Mesendoderm (in vitro differentiated cells): ENCODE data around the gene ARHGEF11.

ENCODE experiments used
- DNase-seq: peaks from one replicate; pipeline ENCODE4 v3.0.0; 2013
- H2AK5ac ChIP-seq: 2 replicates; pipeline ENCODE4 v1.6.1; 2013; ENCODE audit warnings: low read length, inconsistent platforms
- H2BK120ac ChIP-seq: 2 replicates; pipeline ENCODE4 v1.6.1; 2013; ENCODE audit warnings: low read depth, mild to moderate bottlenecking, low read length, moderate library complexity, mixed read lengths
- H2BK15ac ChIP-seq: replicated peaks from 2 replicates; pipeline ENCODE4 v1.6.1; 2013; ENCODE audit warnings: low read depth, mild to moderate bottlenecking, moderate library complexity
- H2BK5ac ChIP-seq: 2 replicates; pipeline ENCODE4 v1.6.1; 2013; ENCODE audit warnings: low read length, inconsistent platforms
- H3K18ac ChIP-seq: 2 replicates; pipeline ENCODE4 v1.6.1; 2013; ENCODE audit warnings: mild to moderate bottlenecking, low read length, mixed read lengths
- H3K23ac ChIP-seq: one replicate; pipeline ENCODE4 v1.6.1; 2013; ENCODE audit warnings: low read length
- H3K27ac ChIP-seq: 2 replicates; pipeline ENCODE4 v1.5.1; 2013; ENCODE audit warnings: low read depth, mild to moderate bottlenecking, inconsistent platforms, low read length, moderate library complexity
- H3K27me3 ChIP-seq: 2 replicates; pipeline ENCODE4 v1.6.1; 2013; ENCODE audit warnings: low read length, control low read depth, mild to moderate bottlenecking, inconsistent platforms; ENCODE audit not compliant: insufficient read depth, poor library complexity
- H3K36me3 ChIP-seq: 2 replicates; pipeline ENCODE4 v1.6.1; 2013; ENCODE audit warnings: low read length, inconsistent platforms; ENCODE audit not compliant: control insufficient read depth, insufficient read depth
- H3K4ac ChIP-seq: one replicate; pipeline ENCODE4 v1.6.1; 2013; ENCODE audit warnings: low read depth, mild to moderate bottlenecking, low read length, moderate library complexity
- H3K4me1 ChIP-seq: 2 replicates; pipeline ENCODE4 v1.6.1; 2013; ENCODE audit warnings: low read depth, low read length, inconsistent platforms; ENCODE audit not compliant: control insufficient read depth
- H3K4me2 ChIP-seq: 2 replicates; pipeline ENCODE4 v1.6.1; 2013; ENCODE audit warnings: low read length
- H3K4me3 ChIP-seq: 2 replicates; pipeline ENCODE4 v1.5.1; 2013; ENCODE audit warnings: mild to moderate bottlenecking, low read length
- H3K56ac ChIP-seq: one replicate; pipeline ENCODE4 v1.6.1; 2013; ENCODE audit warnings: low read length
- H3K79me1 ChIP-seq: 2 replicates; pipeline ENCODE4 v1.6.1; 2013; ENCODE audit warnings: low read length, inconsistent platforms
- H3K79me2 ChIP-seq: 2 replicates; pipeline ENCODE4 v1.6.1; 2013; ENCODE audit warnings: mild to moderate bottlenecking, low read length; ENCODE audit not compliant: control insufficient read depth, insufficient read depth
- H3K9ac ChIP-seq: 2 replicates; pipeline ENCODE4 v1.6.1; 2013; ENCODE audit warnings: low read length, inconsistent platforms
- H4K5ac ChIP-seq: one replicate; pipeline ENCODE4 v1.6.1; 2013; ENCODE audit warnings: low read length
- H4K8ac ChIP-seq: one replicate; pipeline ENCODE4 v1.6.1; 2013; ENCODE audit warnings: low read depth, mild to moderate bottlenecking, control low read depth, low read length, moderate library complexity
- WGBS: extraction: QIAGEN DNeasy Blood & Tissue Kit; methylation state at CpG from one replicate; pipeline ENCODE4 v1.1.7; 2013; ENCODE audit warnings: low lambda C conversion rate, missing lambda C conversion rate; ENCODE audit not compliant: insufficient coverage; ENCODE audit errors: extremely low coverage; 5-methylcytosine and 5-hydroxymethylcytosine counted together

The ARHGEF11 gene

GRCh38 chr1:156931974-156932710 is 113.4 kb downstream of the ARHGEF11 start:
- no peak for DNase-seq
- no CpG with 5 or more reads among the region's 8 CpGs for WGBS

GRCh38 chr1:156931211-156931952 is 114.2 kb downstream of the ARHGEF11 start:
- Histone ChIP-seq H3K18ac (no peak overlapping the region), H3K9ac (no peak overlapping the region), H3K4me2 (no peak overlapping the region), H3K4me3 (no peak overlapping the region), H3K27me3 (peaks cover 6% of the 10 kb centered on the region), H3K79me2 (no peaks in the 10 kb centered on the region), H2BK120ac (no peak overlapping the region), H4K8ac (no peak overlapping the region), H2BK5ac (no peak overlapping the region), H3K36me3 (peaks cover 2% of the 10 kb centered on the region), H2BK15ac (no peak overlapping the region), H4K5ac (no peak overlapping the region), H3K27ac (no peak overlapping the region), H3K23ac (no peak overlapping the region), H3K79me1 (no peaks in the 10 kb centered on the region), H2AK5ac (no peak overlapping the region), H3K4ac (no peak overlapping the region), H3K56ac (no peak overlapping the region), H3K4me1 (no peaks in the 10 kb centered on the region)
- WGBS: no CpG with 5 or more reads among the region's 11 CpGs
- no peak for DNase-seq

More at GRCh38 chr1:156931974-156932710, 113.4 kb downstream of the ARHGEF11 start:
- Histone ChIP-seq H2BK120ac (no peak overlapping the region), H2AK5ac (no peak overlapping the region), H3K27ac (no peak overlapping the region), H3K4me1 (no peaks in the 10 kb centered on the region), H3K23ac (no peak overlapping the region), H2BK15ac (no peak overlapping the region), H3K79me1 (no peaks in the 10 kb centered on the region), H3K36me3 (peaks cover 2% of the 10 kb centered on the region), H3K4ac (no peak overlapping the region), H3K4me3 (no peak overlapping the region), H3K9ac (no peak overlapping the region), H3K79me2 (no peaks in the 10 kb centered on the region), H2BK5ac (no peak overlapping the region), H4K8ac (no peak overlapping the region), H3K27me3 (peaks cover 1% of the 10 kb centered on the region), H3K18ac (no peak overlapping the region), H3K4me2 (no peak overlapping the region), H3K56ac (no peak overlapping the region), H4K5ac (no peak overlapping the region)

GRCh38 chr1:156930483-156930882 is 115.1 kb downstream of the ARHGEF11 start:
- Histone ChIP-seq H4K8ac (no peak overlapping the region), H3K36me3 (no peaks in the 10 kb centered on the region), H3K9ac (no peak overlapping the region), H2BK5ac (no peak overlapping the region), H3K27me3 (peaks cover 13% of the 10 kb centered on the region), H3K79me1 (no peaks in the 10 kb centered on the region), H3K18ac (no peak overlapping the region), H3K56ac (no peak overlapping the region), H3K79me2 (no peaks in the 10 kb centered on the region), H3K23ac (no peak overlapping the region), H4K5ac (no peak overlapping the region), H2AK5ac (no peak overlapping the region), H3K4me3 (no peak overlapping the region), H3K4me2 (no peak overlapping the region), H3K4me1 (no peaks in the 10 kb centered on the region), H3K4ac (no peak overlapping the region), H3K27ac (no peak overlapping the region), H2BK120ac (no peak overlapping the region), H2BK15ac (no peak overlapping the region)
- no CpG with 5 or more reads among the region's 4 CpGs for WGBS
- no peak for DNase-seq

- H3K27ac ChIP-seq: no peak overlapping the region
- peaks cover 21% of the 10 kb centered on the region for H3K27me3 ChIP-seq
- H2AK5ac ChIP-seq: no peak overlapping the region
- no peak overlapping the region for H4K5ac ChIP-seq
- DNase-seq: no peak
- H3K23ac ChIP-seq: no peak overlapping the region
- no peaks in the 10 kb centered on the region for H3K4me1 ChIP-seq
- H2BK120ac ChIP-seq: no peak overlapping the region
- H3K4ac ChIP-seq: no peak overlapping the region
- H4K8ac ChIP-seq: no peak overlapping the region
- no peak overlapping the region for H3K4me2 ChIP-seq
- H3K79me2 ChIP-seq: no peaks in the 10 kb centered on the region
- no peaks in the 10 kb centered on the region for H3K79me1 ChIP-seq
- H3K9ac ChIP-seq: no peak overlapping the region
- no peak overlapping the region for H3K56ac ChIP-seq
- no CpG with 5 or more reads among the region's 6 CpGs for WGBS
- H2BK15ac ChIP-seq: no peak overlapping the region
- H3K36me3 ChIP-seq: no peaks in the 10 kb centered on the region
- H3K4me3 ChIP-seq: no peak overlapping the region
- H3K18ac ChIP-seq: no peak overlapping the region
- no peak overlapping the region for H2BK5ac ChIP-seq
Observed at GRCh38 chr1:156929596-156930238, 115.8 kb downstream of the ARHGEF11 start.

- H3K36me3 ChIP-seq: no peaks in the 10 kb centered on the region
- no peaks in the 10 kb centered on the region for H3K4me1 ChIP-seq
- no peak overlapping the region for H3K27ac ChIP-seq
- H3K79me2 ChIP-seq: no peaks in the 10 kb centered on the region
- H3K79me1 ChIP-seq: no peaks in the 10 kb centered on the region
- DNase-seq: no peak
- H3K18ac ChIP-seq: no peak overlapping the region
- H3K4ac ChIP-seq: no peak overlapping the region
- H3K9ac ChIP-seq: no peak overlapping the region
- no peak overlapping the region for H4K5ac ChIP-seq
- H3K4me3 ChIP-seq: no peak overlapping the region
- no peak overlapping the region for H3K56ac ChIP-seq
- no peak overlapping the region for H2AK5ac ChIP-seq
- peaks cover 30% of the 10 kb centered on the region for H3K27me3 ChIP-seq
- WGBS: no CpG with 5 or more reads among the region's 4 CpGs
- no peak overlapping the region for H3K23ac ChIP-seq
- no peak overlapping the region for H4K8ac ChIP-seq
- no peak overlapping the region for H3K4me2 ChIP-seq
- no peak overlapping the region for H2BK120ac ChIP-seq
- H2BK5ac ChIP-seq: no peak overlapping the region
- H2BK15ac ChIP-seq: no peak overlapping the region
Observed at GRCh38 chr1:156928043-156928602, 117.4 kb downstream of the ARHGEF11 start.
